ENCODE measurements around the gene FARS2. TPM values are rescaled to one million over a fixed set of nuclear protein-coding genes. Genes with fewer than 3 reads are reported as not detected.
A peak's percentile ranks its signal among the peaks of the same experiment; 100 is the strongest.

Gene FARS2
- total and polyA plus RNA-seq, 8 donors: 15.1 to 20.3 (median 17.9) TPM

- intact Hi-C loops (cut with DNase I): no loop called here
- DNase-seq: no peak
- Histone ChIP-seq H3K4me3 (no peak overlapping the region), H3K27ac (no peak overlapping the region), H3K4me1 (no peaks in the 10 kb centered on the region), H3K27me3 (no peaks in the 10 kb centered on the region), H3K36me3 (no peaks in the 10 kb centered on the region), H3K9me3 (no peaks in the 10 kb centered on the region)
- peak; percentile 79 for ATAC-seq
- TF ChIP-seq CTCF (IDR thresholded peaks at IDR 0.05): peak in 1 of 2 donors; percentile 19
Measured at GRCh38 chr6:5422321-5422915, 161.1 kb downstream of the FARS2 start.

GRCh38 chr6:5423251-5423650 is 161.9 kb downstream of the FARS2 start:
- DNase-seq (no peak), ATAC-seq (no peak)
- intact Hi-C loops (cut with DNase I): no loop called here
- no peaks in the 10 kb centered on the region for H3K9me3 ChIP-seq
- TF ChIP-seq CTCF (IDR thresholded peaks at IDR 0.05): no peak
- no peak overlapping the region for H3K27ac ChIP-seq
- no peaks in the 10 kb centered on the region for H3K27me3 ChIP-seq
- H3K4me1 ChIP-seq: no peaks in the 10 kb centered on the region
- H3K36me3 ChIP-seq: no peaks in the 10 kb centered on the region
- no peak overlapping the region for H3K4me3 ChIP-seq

GRCh38 chr6:5424726-5425125 is 163.4 kb downstream of the FARS2 start:
- Histone ChIP-seq H3K9me3 (no peaks in the 10 kb centered on the region), H3K36me3 (no peaks in the 10 kb centered on the region), H3K27ac (no peak overlapping the region), H3K27me3 (no peaks in the 10 kb centered on the region), H3K4me3 (no peak overlapping the region), H3K4me1 (no peaks in the 10 kb centered on the region)
- intact Hi-C loops (cut with DNase I): no loop called here
- no peak for ATAC-seq
- DNase-seq: no peak
- no peak for TF ChIP-seq CTCF (IDR thresholded peaks at IDR 0.05)

GRCh38 chr6:5425267-5425666 is 164.0 kb downstream of the FARS2 start:
- Histone ChIP-seq H3K4me3 (no peak overlapping the region), H3K36me3 (no peaks in the 10 kb centered on the region), H3K9me3 (no peaks in the 10 kb centered on the region), H3K27me3 (no peaks in the 10 kb centered on the region), H3K4me1 (no peaks in the 10 kb centered on the region), H3K27ac (no peak overlapping the region)
- ATAC-seq (no peak), DNase-seq (no peak)
- no peak for TF ChIP-seq CTCF (IDR thresholded peaks at IDR 0.05)
- intact Hi-C loops (cut with DNase I): no loop called here

- DNase-seq: no peak
- Histone ChIP-seq H3K36me3 (no peaks in the 10 kb centered on the region), H3K4me3 (no peak overlapping the region), H3K9me3 (no peaks in the 10 kb centered on the region), H3K27ac (no peak overlapping the region), H3K27me3 (no peaks in the 10 kb centered on the region), H3K4me1 (no peaks in the 10 kb centered on the region)
- intact Hi-C loops (cut with DNase I): no loop called here
- no peak for TF ChIP-seq CTCF (IDR thresholded peaks at IDR 0.05)
- no peak for ATAC-seq
Measured at GRCh38 chr6:5425797-5426196, 164.5 kb downstream of the FARS2 start.
